IPS-20b (cell line): ENCODE data around the gene SPATA6L.
A peak's percentile ranks its signal among the peaks of the same experiment; 100 is the strongest.

Experiments used
- H3K27ac ChIP-seq: one replicate; pipeline ENCODE4 v1.5.1; 2013; ENCODE audit warnings: low read length
- H3K27me3 ChIP-seq: 2 replicates; pipeline ENCODE4 v1.6.1; 2013; ENCODE audit warnings: mild to moderate bottlenecking, low read length, inconsistent platforms; ENCODE audit not compliant: insufficient read depth
- H3K36me3 ChIP-seq: 2 replicates; pipeline ENCODE4 v1.6.1; 2013; ENCODE audit warnings: low read depth, mild to moderate bottlenecking, inconsistent platforms, low read length, moderate library complexity; ENCODE audit not compliant: insufficient read depth
- H3K4me1 ChIP-seq: 2 replicates; pipeline ENCODE4 v1.6.1; 2013; ENCODE audit warnings: mild to moderate bottlenecking, control low read depth, inconsistent platforms, low read length, moderate library complexity; ENCODE audit not compliant: insufficient read depth
- H3K4me3 ChIP-seq: 2 replicates; pipeline ENCODE4 v1.5.1; 2013; ENCODE audit warnings: mild to moderate bottlenecking, low read length, inconsistent platforms
- H3K9ac ChIP-seq: 2 replicates; pipeline ENCODE4 v1.6.1; 2013; ENCODE audit warnings: low read depth, mild to moderate bottlenecking, inconsistent platforms, low read length, moderate library complexity
- H3K9me3 ChIP-seq: 2 replicates; pipeline ENCODE4 v1.6.1; 2013; ENCODE audit warnings: mild to moderate bottlenecking, low read depth, low read length, inconsistent platforms; ENCODE audit not compliant: insufficient read depth

SPATA6L gene

GRCh38 chr9:4690144-4690543 is 23.9 kb upstream of the SPATA6L start:
- no peak overlapping the region for H3K9ac ChIP-seq
- no peak overlapping the region for H3K27ac ChIP-seq
- no peak overlapping the region for H3K4me3 ChIP-seq
- peaks cover 43% of the 10 kb centered on the region for H3K36me3 ChIP-seq
- H3K4me1 ChIP-seq = no peaks in the 10 kb centered on the region
- H3K9me3 ChIP-seq = no peaks in the 10 kb centered on the region
- H3K27me3 ChIP-seq = no peaks in the 10 kb centered on the region

GRCh38 chr9:4689687-4690104 is 23.4 kb upstream of the SPATA6L start:
- H3K9me3 ChIP-seq = no peaks in the 10 kb centered on the region
- H3K4me3 ChIP-seq = no peak overlapping the region
- peaks cover 48% of the 10 kb centered on the region for H3K36me3 ChIP-seq
- no peaks in the 10 kb centered on the region for H3K27me3 ChIP-seq
- no peak overlapping the region for H3K9ac ChIP-seq
- H3K27ac ChIP-seq = no peak overlapping the region
- H3K4me1 ChIP-seq = no peaks in the 10 kb centered on the region

- no peak overlapping the region for H3K4me3 ChIP-seq
- no peak overlapping the region for H3K9ac ChIP-seq
- H3K36me3 ChIP-seq = peaks cover 45% of the 10 kb centered on the region
- H3K27ac ChIP-seq = no peak overlapping the region
- H3K9me3 ChIP-seq = no peaks in the 10 kb centered on the region
- H3K27me3 ChIP-seq = no peaks in the 10 kb centered on the region
- no peaks in the 10 kb centered on the region for H3K4me1 ChIP-seq
Measured at GRCh38 chr9:4689021-4689420, 22.7 kb upstream of the SPATA6L start.

- H3K9ac ChIP-seq = no peak overlapping the region
- H3K4me3 ChIP-seq = no peak overlapping the region
- peaks cover 42% of the 10 kb centered on the region for H3K36me3 ChIP-seq
- no peaks in the 10 kb centered on the region for H3K9me3 ChIP-seq
- no peaks in the 10 kb centered on the region for H3K4me1 ChIP-seq
- H3K27ac ChIP-seq = no peak overlapping the region
- H3K27me3 ChIP-seq = no peaks in the 10 kb centered on the region
Measured at GRCh38 chr9:4686584-4686983, 20.3 kb upstream of the SPATA6L start.

- Histone ChIP-seq H3K9ac (no peak overlapping the region), H3K9me3 (no peaks in the 10 kb centered on the region), H3K4me3 (no peak overlapping the region), H3K27me3 (no peaks in the 10 kb centered on the region), H3K36me3 (peaks cover 38% of the 10 kb centered on the region), H3K4me1 (no peaks in the 10 kb centered on the region), H3K27ac (no peak overlapping the region)
Measured at GRCh38 chr9:4686112-4686511, 19.8 kb upstream of the SPATA6L start.

GRCh38 chr9:4684820-4685219 is 18.5 kb upstream of the SPATA6L start:
- H3K4me1 ChIP-seq = peaks cover 6% of the 10 kb centered on the region; the same call in 1 of the 2 replicates
- no peak overlapping the region for H3K27ac ChIP-seq
- H3K36me3 ChIP-seq = peaks cover 25% of the 10 kb centered on the region
- H3K27me3 ChIP-seq = no peaks in the 10 kb centered on the region
- H3K9me3 ChIP-seq = no peaks in the 10 kb centered on the region
- H3K4me3 ChIP-seq = no peak overlapping the region
- H3K9ac ChIP-seq = no peak overlapping the region

GRCh38 chr9:4680750-4681149 is 14.5 kb upstream of the SPATA6L start:
- Histone ChIP-seq H3K36me3 (peaks cover 11% of the 10 kb centered on the region), H3K27ac (no peak overlapping the region), H3K4me1 (peaks cover 15% of the 10 kb centered on the region; the same call in 1 of the 2 replicates), H3K9ac (peak overlapping the region; percentile 99; the same call in 1 of the 2 replicates), H3K9me3 (no peaks in the 10 kb centered on the region), H3K4me3 (peak overlapping the region; percentile 91), H3K27me3 (no peaks in the 10 kb centered on the region)

GRCh38 chr9:4680173-4680525 is 13.9 kb upstream of the SPATA6L start:
- no peaks in the 10 kb centered on the region for H3K27me3 ChIP-seq
- H3K27ac ChIP-seq = no peak overlapping the region
- peak overlapping the region; percentile 99 for H3K9ac ChIP-seq
- no peaks in the 10 kb centered on the region for H3K9me3 ChIP-seq
- peaks cover 5% of the 10 kb centered on the region for H3K36me3 ChIP-seq
- peak overlapping the region; percentile 91 for H3K4me3 ChIP-seq
- H3K4me1 ChIP-seq = peaks cover 15% of the 10 kb centered on the region; the same call in 1 of the 2 replicates

- Histone ChIP-seq H3K27ac (peak within 1 kb of the TSS; percentile 96), H3K9ac (peak within 1 kb of the TSS; percentile 99), H3K9me3 (no peaks in the 10 kb centered on the region), H3K27me3 (no peaks in the 10 kb centered on the region), H3K4me1 (peaks cover 15% of the 10 kb centered on the region; the same call in 1 of the 2 replicates), H3K36me3 (no peaks in the 10 kb centered on the region; the same call in 1 of the 2 replicates), H3K4me3 (peak within 1 kb of the TSS; percentile 91)
Measured at GRCh38 chr9:4679268-4680172, 13.2 kb upstream of the SPATA6L start, which contains the start of gene CDC37L1. TSS of gene CDC37L1 (plus strand) at chr9:4679569. CDS start at chr9:4679768, 199 bp downstream.

GRCh38 chr9:4678679-4679267 is 12.5 kb upstream of the SPATA6L start:
- Histone ChIP-seq H3K27me3 (no peaks in the 10 kb centered on the region), H3K4me1 (peaks cover 15% of the 10 kb centered on the region; the same call in 1 of the 2 replicates), H3K9me3 (no peaks in the 10 kb centered on the region), H3K36me3 (no peaks in the 10 kb centered on the region), H3K9ac (peak overlapping the region; percentile 99), H3K4me3 (peak overlapping the region; percentile 91), H3K27ac (peak overlapping the region; percentile 96)

- peaks cover 15% of the 10 kb centered on the region; the same call in 1 of the 2 replicates for H3K4me1 ChIP-seq
- H3K9me3 ChIP-seq = no peaks in the 10 kb centered on the region
- no peaks in the 10 kb centered on the region for H3K36me3 ChIP-seq
- no peak overlapping the region for H3K4me3 ChIP-seq
- H3K27me3 ChIP-seq = no peaks in the 10 kb centered on the region
- no peak overlapping the region for H3K27ac ChIP-seq
- H3K9ac ChIP-seq = no peak overlapping the region
Measured at GRCh38 chr9:4677392-4677791, 11.1 kb upstream of the SPATA6L start.

- H3K27ac ChIP-seq = no peak overlapping the region
- H3K36me3 ChIP-seq = no peaks in the 10 kb centered on the region
- H3K27me3 ChIP-seq = no peaks in the 10 kb centered on the region
- peaks cover 14% of the 10 kb centered on the region; the same call in 1 of the 2 replicates for H3K4me1 ChIP-seq
- H3K9ac ChIP-seq = no peak overlapping the region
- no peaks in the 10 kb centered on the region for H3K9me3 ChIP-seq
- no peak overlapping the region for H3K4me3 ChIP-seq
Measured at GRCh38 chr9:4674783-4675182, 8.5 kb upstream of the SPATA6L start.
